Stimulated activated CD8-positive, alpha-beta memory T cell treated with anti-CD3 and anti-CD28 coated beads, Interleukin-7, amount 100 ng/mL, for 1 hour (primary cell): ENCODE data around the gene SCN2A.

Source experiments
- DNase-seq, 2 donors: peaks; one replicate each; pipeline ENCODE4 v3.0.0-alpha.2; 2020; ENCODE audit warnings: low read depth in 2 of 2

Gene SCN2A

DNA sequence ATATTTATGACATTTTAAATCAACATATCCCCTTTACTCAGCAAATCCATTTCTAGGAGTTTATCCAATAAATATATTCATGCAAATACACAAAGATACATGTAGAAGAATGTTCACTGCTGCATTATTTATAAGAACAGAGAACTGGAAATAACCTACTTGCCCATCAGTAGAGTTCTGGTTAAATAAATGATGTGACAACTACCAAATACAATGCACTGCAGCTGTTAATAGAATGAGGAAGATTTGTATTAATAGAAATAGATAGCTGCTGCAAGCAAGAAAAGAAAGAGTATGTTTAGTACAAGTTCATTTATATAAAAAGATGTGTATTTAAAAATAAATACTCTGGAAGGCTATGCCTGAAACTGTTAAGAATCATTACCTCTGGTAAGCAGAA is 181.0 kb downstream of the SCN2A start:
- DNase-seq: no peak

GRCh38 chr2:165423081-165423480 is 183.9 kb downstream of the SCN2A start:
- no peak for DNase-seq

- DNase-seq: no peak
Observed at GRCh38 chr2:165425556-165425955, 186.3 kb downstream of the SCN2A start.

DNA sequence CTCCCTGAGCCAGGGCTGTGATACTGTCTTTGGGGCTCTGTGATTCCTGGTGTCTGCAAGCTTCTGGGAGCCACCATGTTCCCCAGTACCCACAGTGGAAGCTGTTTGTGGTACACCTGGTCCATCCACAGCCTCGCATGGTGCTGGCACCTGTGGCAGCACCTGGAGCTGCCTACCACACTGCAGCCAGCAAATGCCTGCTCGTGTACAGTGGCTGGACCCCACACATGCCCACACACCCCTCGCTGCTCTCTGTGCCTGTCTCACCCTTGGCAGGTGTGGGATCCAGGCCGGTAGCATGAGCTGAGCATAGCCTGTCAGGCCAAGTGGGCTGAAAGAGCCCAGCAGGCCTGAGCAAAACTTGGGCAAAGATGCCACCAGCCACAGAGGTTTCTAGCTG is 188.5 kb downstream of the SCN2A start:
- DNase-seq: no peak

- no peak for DNase-seq
Observed at GRCh38 chr2:165428926-165429325, 189.7 kb downstream of the SCN2A start.

- no peak for DNase-seq
Observed at GRCh38 chr2:165431014-165431413, 191.8 kb downstream of the SCN2A start.

GRCh38 chr2:165432234-165432966 is 193.2 kb downstream of the SCN2A start:
- DNase-seq: no peak

GRCh38 chr2:165434865-165435496 is 195.8 kb downstream of the SCN2A start:
- DNase-seq: no peak

GRCh38 chr2:165435611-165436010 is 196.4 kb downstream of the SCN2A start:
- no peak for DNase-seq

DNA sequence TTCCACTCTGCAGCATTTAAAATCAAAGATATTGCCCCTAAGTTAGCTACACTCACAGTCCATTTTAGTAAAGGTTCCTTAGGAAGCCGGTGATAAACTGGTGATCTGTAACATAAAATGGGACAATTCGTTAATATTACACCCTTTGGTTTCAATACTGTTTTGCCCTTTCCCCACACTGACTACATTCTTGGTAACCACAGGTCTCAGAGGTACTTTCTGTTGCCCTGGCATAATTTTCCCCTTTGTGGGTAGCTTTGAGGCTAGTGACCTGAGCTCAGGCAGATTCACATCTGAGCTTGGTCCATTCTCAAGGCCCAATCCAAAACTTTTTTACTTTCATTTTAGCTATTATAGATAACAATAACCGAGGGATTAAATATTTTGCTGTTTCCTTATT is 197.3 kb downstream of the SCN2A start:
- no peak for DNase-seq

GRCh38 chr2:165440367-165440766 is 201.2 kb downstream of the SCN2A start:
- no peak for DNase-seq
